ENCODE results near the gene ZFP92.

ZFP92 gene

DNA sequence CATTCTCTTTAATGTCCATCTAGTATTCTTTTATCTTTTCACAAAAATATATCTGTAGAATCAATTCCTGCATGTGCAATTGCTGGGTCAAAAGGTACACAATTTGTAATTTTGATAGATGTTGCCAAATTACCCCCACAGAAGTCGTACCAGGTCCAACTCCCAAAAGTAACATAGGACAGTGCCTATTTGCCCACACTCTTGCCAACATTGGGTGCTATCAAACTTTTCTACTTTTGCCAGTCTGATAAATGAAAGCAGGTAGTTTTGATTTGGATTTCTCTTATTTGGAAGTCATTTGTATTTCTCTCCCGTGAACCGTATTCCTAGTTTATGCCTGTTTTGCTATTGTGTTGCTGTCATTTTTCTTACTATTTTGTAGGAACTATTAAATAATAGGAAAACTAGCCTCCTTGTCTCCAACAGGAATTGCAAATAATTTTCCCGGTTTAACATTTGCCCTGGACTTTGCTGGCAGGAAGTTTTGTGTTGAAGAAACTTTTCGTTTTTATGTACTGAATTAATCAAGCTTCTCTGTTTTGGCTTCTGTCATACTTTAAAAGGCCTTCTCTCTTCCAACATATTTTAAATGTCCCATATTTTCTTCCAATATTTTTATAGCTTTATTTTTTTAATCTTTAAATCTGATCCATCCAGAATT lies 44.3 kb upstream of the ZFP92 start:
- Histone ChIP-seq H3K27ac (ENCODE audit: poor library complexity, severe bottlenecking) (no peak overlapping the region), H3K4me1 (ENCODE audit: insufficient read depth, poor library complexity, severe bottlenecking) (no peaks in the 10 kb centered on the region), H3K9me3 (ENCODE audit: severe bottlenecking) (no peaks in the 10 kb centered on the region), H3K36me3 (ENCODE audit: low read depth) (no peaks in the 10 kb centered on the region), H3K4me3 (ENCODE audit: severe bottlenecking) (no peak overlapping the region), H3K27me3 (ENCODE audit: insufficient read depth, poor library complexity, severe bottlenecking) (no peaks in the 10 kb centered on the region)
- TF ChIP-seq, protein P1, sequence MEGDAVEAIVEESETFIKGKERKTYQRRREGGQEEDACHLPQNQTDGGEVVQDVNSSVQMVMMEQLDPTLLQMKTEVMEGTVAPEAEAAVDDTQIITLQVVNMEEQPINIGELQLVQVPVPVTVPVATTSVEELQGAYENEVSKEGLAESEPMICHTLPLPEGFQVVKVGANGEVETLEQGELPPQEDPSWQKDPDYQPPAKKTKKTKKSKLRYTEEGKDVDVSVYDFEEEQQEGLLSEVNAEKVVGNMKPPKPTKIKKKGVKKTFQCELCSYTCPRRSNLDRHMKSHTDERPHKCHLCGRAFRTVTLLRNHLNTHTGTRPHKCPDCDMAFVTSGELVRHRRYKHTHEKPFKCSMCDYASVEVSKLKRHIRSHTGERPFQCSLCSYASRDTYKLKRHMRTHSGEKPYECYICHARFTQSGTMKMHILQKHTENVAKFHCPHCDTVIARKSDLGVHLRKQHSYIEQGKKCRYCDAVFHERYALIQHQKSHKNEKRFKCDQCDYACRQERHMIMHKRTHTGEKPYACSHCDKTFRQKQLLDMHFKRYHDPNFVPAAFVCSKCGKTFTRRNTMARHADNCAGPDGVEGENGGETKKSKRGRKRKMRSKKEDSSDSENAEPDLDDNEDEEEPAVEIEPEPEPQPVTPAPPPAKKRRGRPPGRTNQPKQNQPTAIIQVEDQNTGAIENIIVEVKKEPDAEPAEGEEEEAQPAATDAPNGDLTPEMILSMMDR (IDR thresholded peaks at IDR 0.05; ENCODE audit: poor library complexity, severe bottlenecking) = no peak
- no peak for DNase-seq (ENCODE audit: low spot score)
- no peak for ATAC-seq (ENCODE audit: low read depth)

DNA sequence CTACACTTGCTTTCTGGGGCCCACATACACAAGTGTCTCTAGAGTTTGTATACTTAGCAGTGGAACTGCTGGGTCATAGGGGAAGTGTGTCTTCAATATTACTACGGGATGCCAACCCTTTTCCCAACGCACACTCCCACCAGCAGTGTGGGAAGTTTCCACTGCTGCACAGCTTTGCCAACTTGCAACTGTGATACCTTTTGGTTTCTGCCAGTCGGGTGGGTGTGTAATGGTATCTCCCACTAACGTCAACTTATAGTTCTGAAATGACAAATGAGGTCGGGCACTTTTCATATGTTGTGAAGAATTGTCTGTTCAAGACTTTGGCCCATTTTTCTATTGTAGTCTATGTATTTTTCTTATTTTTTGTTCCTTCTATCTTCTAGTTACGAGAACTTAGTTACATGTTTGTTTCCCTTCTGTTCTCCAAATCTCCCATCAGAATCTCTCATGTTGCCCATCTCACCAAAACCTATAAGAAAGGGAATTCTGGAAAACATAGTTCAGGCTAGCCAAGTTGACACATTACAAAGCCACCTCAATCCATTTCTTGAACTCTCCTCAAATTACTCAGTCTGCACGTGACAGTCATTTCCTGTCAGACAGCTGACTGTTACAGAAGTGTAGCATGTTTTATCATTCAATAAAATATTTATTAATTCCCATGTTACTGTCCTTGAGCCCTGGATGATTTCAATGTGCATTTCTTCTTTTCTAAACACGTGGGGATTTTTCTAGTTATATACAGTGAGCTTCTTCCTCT lies 40.8 kb upstream of the ZFP92 start:
- TF ChIP-seq, protein P1 (IDR thresholded peaks at IDR 0.05; ENCODE audit: poor library complexity, severe bottlenecking) = no peak
- DNase-seq (ENCODE audit: low spot score) (no peak), ATAC-seq (ENCODE audit: low read depth) (no peak)
- H3K27ac ChIP-seq (ENCODE audit: poor library complexity, severe bottlenecking) = no peak overlapping the region
- no peaks in the 10 kb centered on the region for H3K4me1 ChIP-seq (ENCODE audit: insufficient read depth, poor library complexity, severe bottlenecking)
- H3K36me3 ChIP-seq (ENCODE audit: low read depth) = no peaks in the 10 kb centered on the region
- no peaks in the 10 kb centered on the region for H3K27me3 ChIP-seq (ENCODE audit: insufficient read depth, poor library complexity, severe bottlenecking)
- H3K4me3 ChIP-seq (ENCODE audit: severe bottlenecking) = no peak overlapping the region
- H3K9me3 ChIP-seq (ENCODE audit: severe bottlenecking) = no peaks in the 10 kb centered on the region

DNA sequence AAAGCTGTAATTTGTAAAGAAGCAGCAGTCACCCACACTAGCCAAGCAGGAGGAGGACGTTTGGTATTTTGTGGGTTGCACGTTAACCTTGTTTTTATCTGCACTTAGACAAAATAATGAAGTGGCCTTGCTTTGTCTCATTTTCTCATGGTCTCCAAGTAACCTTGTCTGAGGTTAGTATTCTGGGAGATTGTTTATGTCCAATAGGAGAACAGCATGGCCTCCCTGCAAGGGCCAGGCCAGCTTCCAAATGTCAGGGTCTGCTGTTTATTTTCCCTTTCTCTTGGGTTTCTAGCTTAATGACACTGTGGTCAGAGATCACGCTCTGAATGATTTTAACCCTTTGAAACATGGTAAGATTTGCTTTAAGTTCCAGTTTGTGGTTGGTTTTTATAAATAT lies 40.0 kb upstream of the ZFP92 start:
- H3K36me3 ChIP-seq (ENCODE audit: low read depth) = no peaks in the 10 kb centered on the region
- H3K4me1 ChIP-seq (ENCODE audit: insufficient read depth, poor library complexity, severe bottlenecking) = no peaks in the 10 kb centered on the region
- TF ChIP-seq, protein P1 (IDR thresholded peaks at IDR 0.05; ENCODE audit: poor library complexity, severe bottlenecking) = no peak
- no peaks in the 10 kb centered on the region for H3K9me3 ChIP-seq (ENCODE audit: severe bottlenecking)
- H3K27ac ChIP-seq (ENCODE audit: poor library complexity, severe bottlenecking) = no peak overlapping the region
- ATAC-seq (ENCODE audit: low read depth) (no peak), DNase-seq (ENCODE audit: low spot score) (no peak)
- no peak overlapping the region for H3K4me3 ChIP-seq (ENCODE audit: severe bottlenecking)
- H3K27me3 ChIP-seq (ENCODE audit: insufficient read depth, poor library complexity, severe bottlenecking) = no peaks in the 10 kb centered on the region

DNA sequence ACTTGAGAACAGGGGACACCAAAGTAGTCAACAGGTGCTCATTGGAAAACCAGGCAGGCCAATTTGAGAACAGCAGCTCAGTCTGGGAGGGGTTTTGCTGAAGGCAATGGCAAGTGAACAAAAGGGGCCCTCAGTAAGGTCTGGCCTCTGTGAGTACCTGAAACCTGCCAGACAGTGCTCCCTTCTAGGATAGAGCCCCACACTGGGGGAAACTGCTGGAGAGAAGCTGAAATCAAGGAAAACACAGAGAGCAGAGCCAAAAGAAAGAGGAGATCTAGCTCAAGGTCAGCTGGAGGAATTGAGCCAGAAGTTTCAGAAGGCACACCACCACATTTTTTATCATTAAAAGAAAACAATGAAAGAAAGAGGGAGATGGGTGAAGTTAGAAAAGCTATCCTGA lies 38.3 kb upstream of the ZFP92 start:
- TF ChIP-seq, protein P1 (IDR thresholded peaks at IDR 0.05; ENCODE audit: poor library complexity, severe bottlenecking) = no peak
- Histone ChIP-seq H3K27me3 (ENCODE audit: insufficient read depth, poor library complexity, severe bottlenecking) (no peaks in the 10 kb centered on the region), H3K36me3 (ENCODE audit: low read depth) (no peaks in the 10 kb centered on the region), H3K4me3 (ENCODE audit: severe bottlenecking) (no peak overlapping the region), H3K4me1 (ENCODE audit: insufficient read depth, poor library complexity, severe bottlenecking) (no peaks in the 10 kb centered on the region), H3K27ac (ENCODE audit: poor library complexity, severe bottlenecking) (no peak overlapping the region), H3K9me3 (ENCODE audit: severe bottlenecking) (no peaks in the 10 kb centered on the region)
- ATAC-seq (ENCODE audit: low read depth) (no peak), DNase-seq (ENCODE audit: low spot score) (no peak)

DNA sequence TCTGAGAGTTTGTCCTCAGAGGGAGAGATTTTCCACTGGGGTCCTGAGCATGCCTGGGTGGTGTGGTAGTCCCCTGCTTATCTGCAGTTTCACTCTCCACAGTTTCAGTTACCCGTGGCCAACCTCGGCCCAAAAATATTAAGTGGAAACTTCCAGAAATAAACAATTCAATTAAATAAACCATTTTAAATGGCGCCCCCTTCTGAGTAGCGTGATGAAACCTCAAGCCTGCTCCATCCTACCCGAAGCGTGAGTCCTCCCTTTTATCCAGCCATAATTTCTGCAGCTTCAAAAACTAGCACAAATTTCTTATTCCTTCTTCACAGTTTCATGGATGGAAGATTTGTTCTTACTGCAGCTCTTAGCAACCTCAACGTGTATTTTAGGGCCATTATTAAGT lies 36.8 kb upstream of the ZFP92 start:
- H3K27me3 ChIP-seq (ENCODE audit: insufficient read depth, poor library complexity, severe bottlenecking) = no peaks in the 10 kb centered on the region
- no peaks in the 10 kb centered on the region for H3K9me3 ChIP-seq (ENCODE audit: severe bottlenecking)
- no peak overlapping the region for H3K4me3 ChIP-seq (ENCODE audit: severe bottlenecking)
- no peaks in the 10 kb centered on the region for H3K36me3 ChIP-seq (ENCODE audit: low read depth)
- no peak overlapping the region for H3K27ac ChIP-seq (ENCODE audit: poor library complexity, severe bottlenecking)
- no peak for DNase-seq (ENCODE audit: low spot score)
- TF ChIP-seq, protein P1 (IDR thresholded peaks at IDR 0.05; ENCODE audit: poor library complexity, severe bottlenecking) = no peak
- ATAC-seq (ENCODE audit: low read depth) = no peak
- no peaks in the 10 kb centered on the region for H3K4me1 ChIP-seq (ENCODE audit: insufficient read depth, poor library complexity, severe bottlenecking)
